Astrocyte (in vitro differentiated cells and primary cell): ENCODE measurements around the gene CNGA1. TPM values are rescaled to one million over a fixed set of nuclear protein-coding genes. Genes with fewer than 3 reads are reported as not detected.

ENCODE experiments used
- DNase-seq: peaks from one replicate; pipeline ENCODE4 v3.0.0-alpha.2; 2010; ENCODE audit warnings: low read depth
- FAIRE-seq: peaks from 2 replicates; lab custom pipeline; 2011; peaks lifted over from hg19 to GRCh38; lab: Jason Lieb, UNC
- H2AFZ ChIP-seq: 2 replicates; pipeline ENCODE4 v1.6.0; 2012; ENCODE audit warnings: low read depth, low read length, inconsistent platforms
- H3K27ac ChIP-seq: 2 replicates; pipeline ENCODE4 v1.5.1; 2011; ENCODE audit warnings: low read depth, low read length, inconsistent platforms
- H3K27me3 ChIP-seq: 2 replicates; pipeline ENCODE4 v1.6.0; 2011; ENCODE audit warnings: low read length, inconsistent platforms; ENCODE audit not compliant: insufficient read depth
- H3K36me3 ChIP-seq: 2 replicates; pipeline ENCODE4 v1.5.1; 2011; ENCODE audit warnings: low read length, inconsistent platforms; ENCODE audit not compliant: insufficient read depth
- H3K4me1 ChIP-seq: 2 replicates; pipeline ENCODE4 v1.5.1; 2011; ENCODE audit warnings: low read length, inconsistent platforms; ENCODE audit not compliant: insufficient read depth
- H3K4me2 ChIP-seq: 2 replicates; pipeline ENCODE4 v1.6.0; 2012; ENCODE audit warnings: low read length, inconsistent platforms
- H3K4me3 ChIP-seq: 2 replicates; pipeline ENCODE4 v1.5.1; 2011; ENCODE audit warnings: low read depth, mild to moderate bottlenecking, low read length, inconsistent platforms; ENCODE audit not compliant: insufficient read depth
- H3K79me2 ChIP-seq: 2 replicates; pipeline ENCODE4 v1.6.0; 2012; ENCODE audit warnings: mild to moderate bottlenecking, low read length, inconsistent platforms; ENCODE audit not compliant: insufficient read depth
- H3K9ac ChIP-seq: 2 replicates; pipeline ENCODE4 v1.6.0; 2012; ENCODE audit warnings: mild to moderate bottlenecking, low read length, inconsistent platforms
- H3K9me3 ChIP-seq: 2 replicates; pipeline ENCODE4 v1.5.1; 2012; ENCODE audit warnings: low read depth, mild to moderate bottlenecking, low read length, inconsistent platforms; ENCODE audit not compliant: insufficient read depth
- H4K20me1 ChIP-seq: 2 replicates; pipeline ENCODE4 v1.6.0; 2012; ENCODE audit warnings: low read length, inconsistent platforms; ENCODE audit not compliant: insufficient read depth
- H3K27ac Mint-ChIP-seq: one replicate; pipeline ENCODE4 v1.8.0; 2021; ENCODE audit warnings: mild to moderate bottlenecking, mixed read lengths; ENCODE audit not compliant: unreplicated experiment
- H3K27me3 Mint-ChIP-seq: one replicate; pipeline ENCODE4 v1.8.0; 2021; ENCODE audit warnings: low read depth, mixed read lengths; ENCODE audit not compliant: unreplicated experiment
- H3K36me3 Mint-ChIP-seq: one replicate; pipeline ENCODE4 v1.8.0; 2021; ENCODE audit warnings: low read depth, mixed read lengths; ENCODE audit not compliant: unreplicated experiment
- H3K4me1 Mint-ChIP-seq: one replicate; pipeline ENCODE4 v1.8.0; 2021; ENCODE audit warnings: low read depth, mixed read lengths; ENCODE audit not compliant: unreplicated experiment
- H3K4me3 Mint-ChIP-seq: one replicate; pipeline ENCODE4 v1.8.0; 2021; ENCODE audit warnings: mild to moderate bottlenecking, moderate library complexity, mixed read lengths; ENCODE audit not compliant: unreplicated experiment
- H3K9me3 Mint-ChIP-seq: one replicate; pipeline ENCODE4 v1.8.0; 2021; ENCODE audit warnings: mild to moderate bottlenecking, mixed read lengths; ENCODE audit not compliant: unreplicated experiment
- CTCF ChIP-seq: IDR thresholded peaks from 2 replicates; pipeline ENCODE4 v1.5.1; 2011; ENCODE audit warnings: low read depth, mild to moderate bottlenecking, inconsistent platforms, low read length, moderate library complexity; ENCODE audit not compliant: insufficient read depth
- EZH2 ChIP-seq: IDR thresholded peaks from 2 replicates; pipeline ENCODE4 v1.6.1; 2012; ENCODE audit warnings: mild to moderate bottlenecking, low read length, inconsistent platforms; ENCODE audit not compliant: insufficient read depth
- total RNA-seq: library from RNA; stranded (reverse); gene quantifications from 2 replicates; pipeline ENCODE4 v1.2.1, GENCODE V29; 2021

Gene CNGA1
- total RNA-seq, 1 donor from 2014 or later = not detected

- DNase-seq = no peak
- no peaks in the 10 kb centered on the region for H3K79me2 ChIP-seq
- no peaks in the 10 kb centered on the region for H3K36me3 ChIP-seq
- TF ChIP-seq EZH2 (no peak), CTCF (no peak)
- no peak overlapping the region for H3K27ac ChIP-seq
- Mint-ChIP-seq H3K9me3 (no peaks in the 10 kb centered on the region), H3K27me3 (no peaks in the 10 kb centered on the region), H3K27ac (no peak overlapping the region), H3K36me3 (no peaks in the 10 kb centered on the region), H3K4me1 (peaks cover 1% of the 10 kb centered on the region), H3K4me3 (no peak overlapping the region)
- H3K4me1 ChIP-seq = no peaks in the 10 kb centered on the region
- no peak overlapping the region for H2AFZ ChIP-seq
- no peaks in the 10 kb centered on the region for H3K9me3 ChIP-seq
- H3K9ac ChIP-seq = no peak overlapping the region
- H3K27me3 ChIP-seq = peaks cover 3% of the 10 kb centered on the region
- no peak overlapping the region for H3K4me2 ChIP-seq
- H4K20me1 ChIP-seq = no peaks in the 10 kb centered on the region
- H3K4me3 ChIP-seq = no peak overlapping the region
- no peak for FAIRE-seq
These were observed 23.1 kb upstream of the CNGA1 start for GRCh38 chr4:48039561-48039960.

- Histone ChIP-seq H3K4me2 (no peak overlapping the region), H3K79me2 (no peaks in the 10 kb centered on the region), H3K36me3 (no peaks in the 10 kb centered on the region), H3K27ac (no peak overlapping the region), H3K4me1 (no peaks in the 10 kb centered on the region), H3K27me3 (peaks cover 3% of the 10 kb centered on the region), H4K20me1 (no peaks in the 10 kb centered on the region), H2AFZ (no peak overlapping the region), H3K4me3 (no peak overlapping the region), H3K9ac (no peak overlapping the region), H3K9me3 (no peaks in the 10 kb centered on the region)
- TF ChIP-seq EZH2 (no peak), CTCF (no peak)
- DNase-seq = no peak
- FAIRE-seq = no peak
- no peak overlapping the region for H3K27ac Mint-ChIP-seq
- no peaks in the 10 kb centered on the region for H3K9me3 Mint-ChIP-seq
- no peak overlapping the region for H3K4me3 Mint-ChIP-seq
- H3K27me3 Mint-ChIP-seq = no peaks in the 10 kb centered on the region
- H3K4me1 Mint-ChIP-seq = peaks cover 1% of the 10 kb centered on the region
- no peaks in the 10 kb centered on the region for H3K36me3 Mint-ChIP-seq
These were observed 22.2 kb upstream of the CNGA1 start for GRCh38 chr4:48038666-48039065.

DNA sequence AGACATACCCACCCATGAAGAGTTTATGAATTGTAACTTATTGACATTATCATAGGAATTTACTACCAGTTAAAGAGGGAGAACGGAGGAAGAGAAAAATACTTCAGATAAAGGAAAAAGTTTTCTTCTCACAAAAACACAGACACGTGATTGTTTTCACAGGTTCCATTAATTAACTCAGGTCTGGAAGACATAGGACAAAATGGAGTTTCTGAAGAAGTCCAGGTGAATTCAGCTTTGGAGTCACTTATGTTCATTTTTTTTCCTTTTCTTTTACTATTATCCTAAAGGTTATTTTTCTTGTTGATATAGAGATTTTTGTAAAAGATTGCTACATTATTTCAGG, 20.6 kb upstream of the CNGA1 start:
- peaks cover 4% of the 10 kb centered on the region for H3K4me1 ChIP-seq
- no peaks in the 10 kb centered on the region for H3K36me3 ChIP-seq
- no peak overlapping the region for H3K4me3 ChIP-seq
- no peak overlapping the region for H3K4me3 Mint-ChIP-seq
- no peaks in the 10 kb centered on the region for H3K9me3 Mint-ChIP-seq
- no peaks in the 10 kb centered on the region for H3K9me3 ChIP-seq
- H3K36me3 Mint-ChIP-seq = no peaks in the 10 kb centered on the region
- H3K9ac ChIP-seq = no peak overlapping the region
- no peaks in the 10 kb centered on the region for H3K27me3 Mint-ChIP-seq
- no peak overlapping the region for H2AFZ ChIP-seq
- H3K79me2 ChIP-seq = no peaks in the 10 kb centered on the region
- no peak for DNase-seq
- TF ChIP-seq CTCF (no peak), EZH2 (no peak)
- no peak for FAIRE-seq
- H3K4me1 Mint-ChIP-seq = no peaks in the 10 kb centered on the region
- no peak overlapping the region for H3K27ac Mint-ChIP-seq
- no peaks in the 10 kb centered on the region for H4K20me1 ChIP-seq
- no peak overlapping the region for H3K4me2 ChIP-seq
- H3K27me3 ChIP-seq = no peaks in the 10 kb centered on the region
- no peak overlapping the region for H3K27ac ChIP-seq
